Mucosa of gallbladder (tissue), 1 donor: ENCODE results near the gene FIG4. TPM values are rescaled to one million over a fixed set of nuclear protein-coding genes. Genes with fewer than 3 reads are reported as not detected.
"Not testable (repeated sequence)": the region's sequence is repeated elsewhere in the genome, so short reads cannot be mapped to it uniquely, and the experiment has no call there.

Experiments
- DNase-seq: peaks from one replicate; pipeline ENCODE4 v3.0.0-alpha.2; 2020; ENCODE audit warnings: low spot score
- total RNA-seq: library from RNA; stranded (reverse); gene quantifications from one replicate; pipeline ENCODE4 v1.2.1, GENCODE V29; 2021
- donor health status: DM: no; HTN: no; CAD: no.

The FIG4 gene
- total RNA-seq, 1 donor from 2014 or later, result 19.7 TPM

DNA sequence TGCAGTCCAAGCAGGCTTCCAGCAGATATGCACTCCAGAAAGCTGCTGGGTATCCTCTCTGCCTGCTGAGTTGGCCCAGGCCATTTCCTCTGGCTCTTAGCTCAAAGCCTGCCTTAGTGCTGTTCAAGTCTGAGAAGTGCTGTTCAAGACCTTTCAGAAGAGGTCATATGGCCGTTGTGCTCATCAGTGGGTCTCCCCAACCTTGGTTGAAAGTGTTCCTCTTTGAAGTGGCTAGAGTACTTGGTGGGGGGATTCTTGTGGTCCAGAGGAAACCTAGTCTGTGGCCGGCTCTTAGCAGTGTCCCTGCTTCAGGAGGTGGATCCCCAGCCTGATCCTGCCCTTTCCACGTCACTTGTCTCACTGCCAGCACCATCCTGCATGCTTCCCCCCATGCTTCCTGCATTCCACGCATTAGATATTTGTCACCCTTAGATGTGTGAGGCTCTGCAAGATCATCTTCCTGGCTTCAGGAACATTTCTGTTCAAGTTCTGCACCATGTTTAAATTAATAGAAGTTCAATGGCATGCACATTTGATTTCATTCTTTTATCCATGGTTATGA is 105.0 kb downstream of the FIG4 start:
- no peak for DNase-seq

DNA sequence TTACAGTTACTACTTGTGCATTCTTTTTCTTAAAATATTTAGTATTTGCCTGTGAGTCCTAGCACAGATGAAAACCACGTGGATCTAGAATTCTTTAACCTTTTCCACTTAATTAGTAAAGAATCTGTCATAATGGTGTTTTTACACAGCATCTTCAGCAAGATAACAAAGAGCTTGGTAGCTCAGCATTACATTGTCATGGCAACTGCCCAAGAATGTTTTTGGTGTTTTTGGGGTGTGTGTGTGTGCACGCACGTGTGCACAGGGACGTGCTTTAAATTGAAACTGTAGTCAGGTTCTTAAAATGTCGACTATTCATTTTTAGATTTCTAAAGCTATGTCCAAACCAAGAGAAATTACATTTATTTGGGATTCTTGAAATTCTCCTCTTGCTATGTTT is 108.0 kb downstream of the FIG4 start:
- no peak for DNase-seq

GRCh38 chr6:109799664-109800063 is 108.6 kb downstream of the FIG4 start:
- DNase-seq, result no peak

DNA sequence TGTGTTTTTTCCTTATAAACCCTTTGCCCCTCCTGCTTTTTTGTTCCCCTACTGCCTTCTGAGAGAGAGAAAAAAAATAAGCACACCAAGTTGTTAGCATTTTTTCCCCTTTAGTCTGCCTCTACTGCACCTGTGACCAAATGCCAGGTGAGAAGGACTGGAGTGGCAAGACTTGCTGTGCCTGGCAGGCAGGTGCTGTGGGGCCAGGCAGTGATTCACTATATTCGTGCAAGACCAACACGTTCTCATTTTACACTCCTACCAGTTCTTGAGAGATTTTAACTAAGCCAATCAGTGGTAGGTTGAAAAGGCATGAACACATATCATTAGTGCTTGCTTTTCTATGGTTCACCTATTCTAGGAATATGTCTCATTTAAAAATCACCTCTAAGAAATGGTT is 109.7 kb downstream of the FIG4 start:
- DNase-seq, result no peak

DNA sequence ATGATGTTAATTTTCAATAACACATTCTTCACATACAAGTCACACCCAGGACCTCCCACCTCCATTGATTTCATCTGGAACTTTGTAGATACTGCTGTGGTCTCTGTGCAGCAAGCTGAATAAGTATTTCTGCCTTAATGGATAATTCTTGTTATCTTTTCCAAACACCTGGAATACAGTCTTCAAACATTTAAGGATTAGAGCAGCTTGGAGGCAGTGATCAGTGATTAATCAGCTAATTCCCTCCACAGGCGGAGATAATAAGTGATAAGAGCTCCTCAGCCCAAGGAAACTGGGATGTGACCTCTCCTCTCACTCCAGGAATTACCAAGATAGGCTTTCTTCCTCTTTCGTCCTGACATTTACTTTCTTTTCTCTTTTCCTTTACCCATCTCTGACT is 110.7 kb downstream of the FIG4 start:
- DNase-seq, result no peak

- DNase-seq, result no peak
Observed at GRCh38 chr6:109804020-109804419, 112.9 kb downstream of the FIG4 start.

DNA sequence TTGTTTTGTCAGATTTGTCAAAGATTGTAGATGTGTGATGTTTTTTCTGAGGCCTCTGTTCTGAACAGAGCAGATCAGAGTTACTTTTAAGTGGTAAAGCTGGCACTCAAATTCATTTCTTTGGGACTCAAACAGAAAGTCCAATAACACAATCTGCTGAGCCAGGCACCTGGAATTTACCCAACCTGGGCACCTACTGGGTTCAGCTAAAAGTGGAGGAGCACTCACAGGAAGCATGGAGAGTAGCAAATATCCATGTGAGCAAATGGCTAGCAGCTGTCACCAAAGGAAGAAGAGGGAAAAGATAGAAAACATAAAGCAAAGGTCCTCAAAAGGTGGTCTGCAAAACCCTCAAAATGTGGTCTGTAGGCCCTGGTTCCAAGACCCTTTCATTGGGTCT is 116.8 kb downstream of the FIG4 start:
- no peak for DNase-seq

- DNase-seq, result no peak
Observed at GRCh38 chr6:109808837-109809236, 117.7 kb downstream of the FIG4 start.

DNA sequence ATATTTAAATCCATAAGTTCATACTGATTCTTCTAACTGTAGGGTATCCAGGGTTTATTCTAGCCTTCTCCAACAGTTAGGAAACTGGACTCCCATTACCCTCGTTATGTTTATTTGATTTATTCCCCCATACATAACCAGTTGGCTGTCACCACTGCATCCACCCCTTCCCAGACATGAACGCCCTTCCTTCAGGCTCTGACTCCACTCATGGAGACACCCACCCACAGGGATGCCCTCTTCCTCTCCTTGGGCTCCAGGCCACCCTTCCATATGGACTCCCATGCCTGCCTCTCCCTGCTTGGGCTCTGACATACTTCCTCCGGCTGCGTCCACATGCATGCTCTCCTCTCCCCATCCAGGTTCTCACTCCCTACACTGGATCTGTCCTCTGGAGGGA is 124.0 kb downstream of the FIG4 start:
- DNase-seq, result no peak

DNA sequence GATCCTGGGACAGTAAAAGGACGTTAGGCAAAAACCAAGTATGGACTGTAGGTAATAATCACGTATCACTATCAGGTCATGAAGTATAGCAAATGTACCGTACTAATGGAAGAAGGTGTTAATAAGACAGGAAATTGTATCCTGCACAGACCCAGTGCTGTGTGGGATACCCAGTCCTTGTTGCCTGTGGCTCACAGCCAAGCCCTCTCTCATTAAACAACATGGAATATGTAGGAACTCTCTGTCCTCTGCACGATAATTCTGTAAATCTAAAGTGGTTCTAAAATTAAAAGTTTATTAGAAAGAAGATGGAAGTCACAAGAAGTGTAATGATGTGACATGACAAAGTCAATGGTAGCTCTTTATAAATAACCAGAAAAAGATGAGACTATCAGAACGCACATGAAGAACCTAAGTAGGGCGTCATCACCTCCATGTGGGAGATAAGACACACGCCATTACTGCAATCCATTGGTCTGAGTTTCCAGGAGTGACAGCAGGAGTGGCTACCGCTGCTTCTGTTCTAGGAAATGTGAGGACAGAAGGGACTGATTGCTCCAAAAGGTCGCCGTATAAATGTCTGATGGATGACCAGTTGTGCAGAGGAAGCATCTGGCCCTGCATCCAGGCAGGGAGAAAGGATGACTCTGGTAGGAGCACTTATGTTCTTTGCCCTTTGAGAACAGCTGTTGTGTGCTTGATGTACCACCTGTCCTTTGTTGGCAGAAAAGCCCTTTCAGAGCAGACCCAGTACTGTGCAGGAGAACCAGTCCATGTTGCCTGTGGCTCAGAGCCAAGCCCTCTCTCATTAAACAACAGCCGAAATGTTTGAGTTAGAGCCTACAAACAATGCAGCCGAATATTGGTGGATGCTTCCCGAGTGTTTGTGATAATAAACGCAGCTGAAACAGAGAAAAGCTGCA is 125.6 kb downstream of the FIG4 start:
- no peak for DNase-seq

- DNase-seq, result no peak
Observed at GRCh38 chr6:109820706-109821350, 129.7 kb downstream of the FIG4 start.

- no peak for DNase-seq
Observed at GRCh38 chr6:109821428-109821827, 130.3 kb downstream of the FIG4 start.

DNA sequence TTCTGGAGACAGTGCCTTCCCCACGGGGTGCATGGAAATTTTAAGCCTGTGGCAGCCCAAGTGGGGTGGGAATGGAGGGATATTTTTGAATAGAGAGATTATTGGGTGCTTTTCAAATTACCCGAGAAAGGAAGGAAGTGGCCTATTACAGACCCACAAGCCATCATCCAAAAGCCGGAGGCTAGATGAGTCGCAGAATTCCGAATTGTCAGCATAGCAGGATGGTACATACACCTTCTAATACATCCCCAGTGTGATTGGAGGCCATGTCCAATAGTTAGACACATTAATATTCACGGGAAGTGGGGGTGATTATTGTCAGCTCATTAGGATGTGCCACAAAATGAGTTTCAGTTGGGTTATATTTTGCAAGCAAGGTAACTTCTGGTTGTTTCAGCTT is 133.0 kb downstream of the FIG4 start:
- no peak for DNase-seq

DNA sequence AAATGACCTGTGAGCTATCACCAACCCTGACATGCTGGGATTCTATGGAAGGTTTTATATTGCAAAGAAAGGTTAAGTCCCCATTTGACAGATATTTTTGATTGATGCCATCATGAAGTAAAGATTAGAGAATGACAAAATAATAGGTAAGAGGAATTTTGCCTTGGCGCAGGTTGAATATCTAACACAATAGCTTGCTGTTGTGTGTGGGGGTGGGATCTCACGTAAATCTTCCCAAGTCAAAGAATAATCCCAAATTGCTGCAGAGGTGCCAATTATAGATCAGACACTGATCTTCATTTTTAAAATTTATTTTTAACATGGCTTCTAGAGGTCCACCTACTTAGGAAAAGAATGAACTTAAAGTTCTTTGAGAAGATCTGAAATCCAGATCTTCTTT is 135.5 kb downstream of the FIG4 start:
- no peak for DNase-seq

- DNase-seq, result not testable (repeated sequence)
Observed at GRCh38 chr6:109831352-109831751, 140.3 kb downstream of the FIG4 start.

DNA sequence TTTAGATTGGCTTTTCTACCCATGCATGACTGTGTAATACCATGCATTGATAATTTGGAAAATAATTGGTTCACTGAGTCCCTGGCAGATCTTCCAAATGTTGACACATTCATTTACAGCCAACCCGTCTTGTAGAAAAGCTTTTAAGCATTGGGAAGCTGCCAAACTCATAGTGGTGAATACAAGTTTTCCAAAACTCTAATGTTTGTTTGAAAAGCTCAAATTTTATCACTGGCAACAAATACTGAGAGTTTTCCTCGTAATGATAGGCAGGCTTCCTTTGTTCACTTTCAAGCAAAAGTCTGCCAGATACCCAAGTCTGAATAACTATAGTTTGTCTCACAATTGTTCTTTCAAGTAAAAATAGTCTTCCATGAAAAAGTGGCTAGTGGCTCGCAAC is 143.0 kb downstream of the FIG4 start:
- no peak for DNase-seq

DNA sequence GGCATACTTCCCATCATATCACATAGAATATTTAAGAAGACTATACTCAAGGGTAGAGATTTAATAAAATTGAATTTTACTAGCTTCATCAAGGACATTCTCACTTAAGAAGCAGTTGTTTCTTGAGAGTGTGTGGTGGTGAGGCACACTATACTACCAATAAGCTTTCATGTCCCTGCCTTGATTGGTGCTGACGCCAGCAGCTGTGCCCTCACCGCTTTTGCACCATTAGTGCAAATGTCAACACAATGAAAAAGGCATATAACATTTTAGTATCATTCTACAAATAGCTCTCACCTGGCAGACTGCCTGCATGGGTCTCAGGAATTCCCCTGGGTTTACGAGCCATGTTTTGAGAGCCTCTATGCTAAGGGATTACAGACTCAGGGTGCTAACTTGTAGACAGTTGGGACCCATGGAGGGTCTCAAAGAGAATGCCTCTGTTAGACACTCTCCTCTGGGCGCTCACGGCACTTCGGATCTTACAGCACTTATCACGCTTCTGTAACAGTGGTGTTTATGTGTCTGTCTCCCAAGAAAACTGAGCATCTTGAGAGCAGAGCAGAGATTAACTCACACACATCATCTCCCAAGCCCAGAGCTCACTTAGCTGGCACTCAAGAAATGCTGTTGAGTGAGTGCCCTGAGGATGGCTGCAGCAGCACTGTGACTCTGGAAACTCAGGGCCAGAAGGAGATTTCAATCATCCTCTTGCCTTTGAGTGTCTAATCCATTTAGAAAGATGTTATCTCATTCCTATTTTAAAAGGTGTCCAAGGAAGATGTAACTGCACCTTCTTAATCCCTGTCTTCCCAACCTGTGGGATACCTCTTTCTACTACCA is 143.7 kb downstream of the FIG4 start:
- DNase-seq, result no peak

- DNase-seq, result no peak
Observed at GRCh38 chr6:109840034-109840433, 148.9 kb downstream of the FIG4 start.

DNA sequence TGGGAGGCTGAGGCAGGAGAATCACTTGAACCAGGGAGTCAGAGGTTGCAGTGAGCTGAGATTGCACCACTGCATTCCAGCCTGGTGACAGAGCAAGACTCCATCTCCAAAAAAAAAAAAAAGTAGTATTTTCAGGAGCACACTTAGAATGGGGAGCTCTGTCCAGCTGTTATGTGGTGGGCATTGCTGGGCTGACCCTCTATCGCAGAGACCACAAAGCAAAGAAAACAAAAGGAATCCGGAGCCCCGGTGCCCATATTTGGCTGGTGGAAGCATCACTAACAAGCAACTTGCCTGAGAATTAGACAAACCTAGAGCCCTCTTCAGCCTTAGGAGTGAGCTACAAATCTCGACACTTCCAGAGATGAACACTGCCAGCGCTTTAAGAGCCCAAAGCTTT is 149.7 kb downstream of the FIG4 start:
- DNase-seq, result no peak

GRCh38 chr6:109841869-109842268 is 150.8 kb downstream of the FIG4 start:
- DNase-seq, result no peak

DNA sequence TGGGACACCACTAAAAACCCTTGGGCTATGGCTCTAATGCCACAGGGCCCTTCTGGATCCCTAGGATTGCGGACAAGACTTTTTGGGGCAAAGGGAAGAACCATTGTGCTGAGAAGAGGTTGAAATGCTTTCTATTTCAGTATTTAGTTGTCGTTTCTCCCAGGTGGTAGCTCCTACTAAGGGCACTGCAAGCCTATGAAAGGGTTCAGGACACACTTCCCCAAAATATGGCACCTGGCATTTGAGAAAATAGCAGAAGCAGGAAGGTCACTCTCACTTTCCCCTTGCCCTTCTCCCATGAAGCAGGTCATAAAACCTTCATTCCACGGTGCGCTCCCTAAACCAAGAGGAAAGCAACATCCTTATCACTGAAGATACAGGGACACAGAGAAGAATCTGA is 161.6 kb downstream of the FIG4 start:
- DNase-seq, result no peak

DNA sequence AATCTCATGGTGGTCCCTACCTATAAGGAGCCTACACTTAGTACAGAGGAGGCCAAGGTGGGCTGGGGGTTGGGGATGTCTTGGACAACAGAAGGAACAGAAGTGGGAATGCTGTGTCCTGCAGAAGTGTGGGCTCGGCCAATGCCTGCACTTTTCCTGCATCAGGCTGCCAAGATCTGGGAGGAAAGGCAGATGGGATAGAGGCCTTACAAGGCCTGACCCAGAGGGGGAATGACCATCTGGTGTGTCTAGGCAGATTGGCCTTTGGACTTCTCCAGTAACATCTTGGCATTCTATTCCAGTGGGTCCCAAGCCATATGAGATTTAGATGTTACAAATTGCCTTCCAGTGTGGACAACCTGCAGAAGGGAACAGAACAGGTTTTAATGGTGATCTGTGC is 162.3 kb downstream of the FIG4 start:
- DNase-seq, result no peak
